ENCODE results near the gene EFNA5. TPM values are rescaled to one million over a fixed set of nuclear protein-coding genes. Genes with fewer than 3 reads are reported as not detected.

The EFNA5 gene
- total and polyA plus RNA-seq, 4 donors: 0.14 to 0.93 (median 0.54) TPM

GRCh38 chr5:107418902-107419301, 251.8 kb downstream of the EFNA5 start:
- Histone ChIP-seq H3K27me3 (ENCODE audit: control insufficient read depth in 4 of 4, insufficient read depth in 4 of 4, low read length in 3 of 4) (no peaks in the 10 kb centered on the region), H3K27ac (ENCODE audit: low read depth in 1 of 2, low read length in 2 of 2) (no peak overlapping the region), H3K36me3 (ENCODE audit: control insufficient read depth in 4 of 4, insufficient read depth in 3 of 4, low read depth in 1 of 4, low read length in 3 of 4) (no peaks in the 10 kb centered on the region), H3K4me3 (ENCODE audit: low read depth in 1 of 3, low read length in 3 of 3) (no peak overlapping the region), H3K9ac (ENCODE audit: low read depth in 1 of 2, low read length in 2 of 2) (no peak overlapping the region), H3K9me3 (ENCODE audit: control insufficient read depth in 4 of 4, low read length in 3 of 4) (no peaks in the 10 kb centered on the region), H3K4me1 (ENCODE audit: control insufficient read depth in 4 of 4, insufficient read depth in 4 of 4, low read length in 3 of 4) (no peaks in the 10 kb centered on the region)
- no peak for TF ChIP-seq FOXA1 (IDR thresholded peaks at IDR 0.05)
- TF ChIP-seq REST (IDR thresholded peaks at IDR 0.05): no peak
- no peak for TF ChIP-seq HNF4A (conservative IDR thresholded peaks at IDR 0.05)
- TF ChIP-seq NR2F2 (IDR thresholded peaks at IDR 0.05): no peak
- TF ChIP-seq TAF1 (conservative IDR thresholded peaks at IDR 0.05): no peak
- no peak for TF ChIP-seq HNF4G (IDR thresholded peaks at IDR 0.05)
- TF ChIP-seq FOXA2 (IDR thresholded peaks at IDR 0.05): no peak
- no peak for TF ChIP-seq CTCF (IDR thresholded peaks at IDR 0.05; ENCODE audit: low read depth, low read length, missing input control)
- no peak for TF ChIP-seq YY1 (IDR thresholded peaks at IDR 0.05)
- TF ChIP-seq GABPA (IDR thresholded peaks at IDR 0.05 in 1 of 2, conservative IDR thresholded peaks at IDR 0.05 in 1 of 2): no peak
- TF ChIP-seq MAX (IDR thresholded peaks at IDR 0.05): no peak
- TF ChIP-seq RAD21 (IDR thresholded peaks at IDR 0.05): no peak
- TF ChIP-seq ATF3 (IDR thresholded peaks at IDR 0.05): no peak
- TF ChIP-seq RXRA (IDR thresholded peaks at IDR 0.05): no peak
- no peak for DNase-seq (ENCODE audit: low spot score)
- WGBS: 92% methylated on average over 2 of the region's 2 CpGs

- no peak overlapping the region for H3K9ac ChIP-seq (ENCODE audit: low read depth in 1 of 2, low read length in 2 of 2)
- H3K4me3 ChIP-seq (ENCODE audit: low read depth in 1 of 3, low read length in 3 of 3): no peak overlapping the region
- no peak for DNase-seq (ENCODE audit: low spot score)
- H3K9me3 ChIP-seq (ENCODE audit: control insufficient read depth in 4 of 4, low read length in 3 of 4): no peaks in the 10 kb centered on the region
- H3K36me3 ChIP-seq (ENCODE audit: control insufficient read depth in 4 of 4, insufficient read depth in 3 of 4, low read depth in 1 of 4, low read length in 3 of 4): no peaks in the 10 kb centered on the region
- H3K27me3 ChIP-seq (ENCODE audit: control insufficient read depth in 4 of 4, insufficient read depth in 4 of 4, low read length in 3 of 4): no peaks in the 10 kb centered on the region
- WGBS: 44% methylated on average over 2 of the region's 2 CpGs
- TF ChIP-seq FOXA2 (IDR thresholded peaks at IDR 0.05) (no peak), GABPA (IDR thresholded peaks at IDR 0.05 in 1 of 2, conservative IDR thresholded peaks at IDR 0.05 in 1 of 2) (no peak), RAD21 (IDR thresholded peaks at IDR 0.05) (no peak), TAF1 (conservative IDR thresholded peaks at IDR 0.05) (no peak)
- H3K4me1 ChIP-seq (ENCODE audit: control insufficient read depth in 4 of 4, insufficient read depth in 4 of 4, low read length in 3 of 4): no peaks in the 10 kb centered on the region
- no peak overlapping the region for H3K27ac ChIP-seq (ENCODE audit: low read depth in 1 of 2, low read length in 2 of 2)
Observed at GRCh38 chr5:107418071-107418470, 252.7 kb downstream of the EFNA5 start.

Measured in liver (tissue), 9 donors.